PFSK-1 (cell line): ENCODE results near the gene PSG7.
"Not testable (repeated sequence)": the region's sequence is repeated elsewhere in the genome, so short reads cannot be mapped to it uniquely, and the experiment has no call there.

Experiments used
- FOXP2 ChIP-seq: optimal IDR thresholded peaks from 2 replicates; pipeline ENCODE3; 2011; ENCODE audit warnings: borderline replicate concordance, control low read depth, inconsistent platforms; ENCODE audit not compliant: insufficient read depth; ENCODE audit errors: extremely low read length, extremely low read depth
- POLR2AphosphoS5 ChIP-seq: IDR thresholded peaks from 2 replicates; pipeline ENCODE4 v1.6.1; 2012; ENCODE audit warnings: low read depth, mild to moderate bottlenecking, control low read depth, low read length, moderate library complexity
- REST ChIP-seq, 2 experiments: IDR thresholded peaks; 2 replicates each; pipeline versions ENCODE4 v1.6.1 to v1.8.0; 2011 to 2012; ENCODE audit warnings: low read depth in 2 of 2, low read length in 2 of 2, control low read depth in 1 of 2, inconsistent platforms in 1 of 2, mild to moderate bottlenecking in 1 of 2, moderate library complexity in 1 of 2; ENCODE audit not compliant: insufficient read depth in 1 of 2
- SIN3A ChIP-seq: IDR thresholded peaks from 2 replicates; pipeline ENCODE4 v1.6.1; 2012; ENCODE audit warnings: mild to moderate bottlenecking, low read length, moderate library complexity, borderline replicate concordance; ENCODE audit not compliant: insufficient read depth
- TAF1 ChIP-seq: IDR thresholded peaks from 2 replicates; pipeline ENCODE4 v1.6.1; 2012; ENCODE audit warnings: low read length, control low read depth, borderline replicate concordance; ENCODE audit not compliant: insufficient read depth

PSG7 gene

GRCh38 chr19:42926781-42927180, 10.2 kb downstream of the PSG7 start:
- no peak for TF ChIP-seq REST (IDR thresholded peaks at IDR 0.05; ENCODE audit: insufficient read depth in 1 of 2, low read depth in 2 of 2, low read length in 2 of 2)
- TF ChIP-seq POLR2AphosphoS5 = no peak

GRCh38 chr19:42919757-42920079, 17.3 kb downstream of the PSG7 start:
- TF ChIP-seq SIN3A (no peak), FOXP2 (no peak), POLR2AphosphoS5 (no peak), REST (IDR thresholded peaks at IDR 0.05; ENCODE audit: insufficient read depth in 1 of 2, low read depth in 2 of 2, low read length in 2 of 2) (no peak), TAF1 (no peak)

GRCh38 chr19:42917634-42918033, 19.4 kb downstream of the PSG7 start, which contains the start of gene PSG6:
TSS of gene PSG6 (minus strand) at chr19:42917894. CDS start at chr19:42917792, 102 bp downstream.
- not testable (repeated sequence) for TF ChIP-seq TAF1; SIN3A; REST (IDR thresholded peaks at IDR 0.05; ENCODE audit: insufficient read depth in 1 of 2, low read depth in 2 of 2, low read length in 2 of 2)

GRCh38 chr19:42879613-42880012, 57.4 kb downstream of the PSG7 start, which contains the start of gene PSG1:
TSS of gene PSG1 (minus strand) at chr19:42879713. CDS start at chr19:42879581, 132 bp downstream.
- TF ChIP-seq TAF1 (no peak), FOXP2 (no peak), POLR2AphosphoS5 (no peak), REST (IDR thresholded peaks at IDR 0.05; ENCODE audit: insufficient read depth in 1 of 2, low read depth in 2 of 2, low read length in 2 of 2) (no peak), SIN3A (no peak)
